B cell (primary cell): ENCODE measurements around the gene ATRIP. TPM values are rescaled to one million over a fixed set of nuclear protein-coding genes. Genes with fewer than 3 reads are reported as not detected.

Source experiments
- ATAC-seq: fragments of 200-7000 bp; cut with Tn5 transposase; one replicate; pipeline ENCODE4 v1.10.0; 2021; ENCODE audit warnings: low read depth, mild to moderate bottlenecking, moderate number of reproducible peaks, moderate library complexity
- CTCF ChIA-PET: fragments of 350-600 bp; sonication (Branson Sonifier 250); formaldehyde crosslinking; loops from one replicate; lab custom pipeline; 2021; ENCODE audit warnings: antibody characterized with exemption, inconsistent platforms; lab: Charles Lee
- POLR2A ChIA-PET: fragments of 350-600 bp; sonication (Branson Sonifier 250); formaldehyde crosslinking; loops from one replicate; lab custom pipeline; 2021; ENCODE audit warnings: antibody characterized with exemption; lab: Charles Lee
- DNase-seq: peaks from one replicate; pipeline ENCODE4 v3.0.0; 2013
- H2AFZ ChIP-seq: 2 replicates; pipeline ENCODE4 v1.6.1; 2012; ENCODE audit warnings: mild to moderate bottlenecking, low read depth, low read length; ENCODE audit not compliant: insufficient read depth, poor library complexity, severe bottlenecking
- H3K27ac ChIP-seq, 2 donors: 1 replicate in 1 of 2; 2 replicates in 1 of 2; pipeline ENCODE4 v1.5.1; 2012 to 2013; ENCODE audit warnings: low read length in 2 of 2, mild to moderate bottlenecking in 2 of 2, moderate library complexity in 1 of 2
- H3K27me3 ChIP-seq, 4 experiments: fragments of 200-600 bp in 1 of 4; sonication (generic) in 1 of 4; replicated peaks in 1 of 4; 1 replicate in 2 of 4; 2 replicates in 2 of 4; pipeline versions ENCODE4 v1.6.1 to v1.7.0; 2013 to 2016; ENCODE audit warnings: low read length in 3 of 4, mild to moderate bottlenecking in 2 of 4, mixed read lengths in 1 of 4, moderate library complexity in 1 of 4; ENCODE audit not compliant: insufficient read depth in 4 of 4, control insufficient read depth in 3 of 4; ENCODE audit errors: control extremely low read depth in 1 of 4
- H3K36me3 ChIP-seq, 2 experiments: replicated peaks in 1 of 2; 1 replicate in 1 of 2; 2 replicates in 1 of 2; pipeline versions ENCODE4 v1.6.1 to v1.7.1; 2013; ENCODE audit warnings: low read length in 1 of 2; ENCODE audit not compliant: insufficient read depth in 2 of 2, control insufficient read depth in 1 of 2; ENCODE audit errors: control extremely low read depth in 1 of 2, extremely low read depth in 1 of 2
- H3K4me1 ChIP-seq, 2 donors: fragments of 200-600 bp in 1 of 2; sonication (generic) in 1 of 2; 1 replicate in 1 of 2; 2 replicates in 1 of 2; pipeline versions ENCODE4 v1.5.1 to v1.6.1; 2013 to 2017; ENCODE audit warnings: low read length in 2 of 2; ENCODE audit not compliant: control insufficient read depth in 2 of 2, insufficient read depth in 2 of 2
- H3K4me2 ChIP-seq: replicated peaks from 2 replicates; pipeline ENCODE3; 2012; ENCODE audit warnings: mild to moderate bottlenecking, low read depth, low read length; ENCODE audit not compliant: poor library complexity, severe bottlenecking
- H3K4me3 ChIP-seq, 5 experiments: fragments of 200-600 bp in 1 of 5; sonication (generic) in 1 of 5; 1 replicate in 3 of 5; 2 replicates in 2 of 5; pipeline versions ENCODE4 v1.5.1 to v1.7.0; 2011 to 2016; ENCODE audit warnings: low read length in 4 of 5, mild to moderate bottlenecking in 4 of 5, low read depth in 2 of 5, control low read depth in 1 of 5, moderate library complexity in 1 of 5; ENCODE audit not compliant: insufficient read depth in 1 of 5; ENCODE audit errors: control extremely low read depth in 1 of 5, extremely low read depth in 1 of 5
- H3K79me2 ChIP-seq: fragments of 200-600 bp; sonication (generic); one replicate; pipeline ENCODE4 v1.6.0; 2016; ENCODE audit warnings: low read length; ENCODE audit not compliant: control insufficient read depth, insufficient read depth
- H3K9ac ChIP-seq: fragments of 200-600 bp; sonication (generic); 2 replicates; pipeline ENCODE4 v1.6.1; 2017; ENCODE audit warnings: mild to moderate bottlenecking, low read length, moderate library complexity
- H3K9me3 ChIP-seq, 3 donors: one replicate each; pipeline versions ENCODE4 v1.6.1 to v1.7.1; 2013; ENCODE audit warnings: low read length in 2 of 3; ENCODE audit not compliant: control insufficient read depth in 2 of 3, insufficient read depth in 1 of 3; ENCODE audit errors: control extremely low read depth in 1 of 3
- H4K20me1 ChIP-seq: 2 replicates; pipeline ENCODE4 v1.6.0; 2012; ENCODE audit warnings: mild to moderate bottlenecking, low read length; ENCODE audit not compliant: insufficient read depth, control insufficient read depth, poor library complexity, severe bottlenecking
- H3K27ac Mint-ChIP-seq: one replicate; pipeline ENCODE4 v1.8.0; 2021; ENCODE audit warnings: mixed read lengths
- H3K27me3 Mint-ChIP-seq: one replicate; pipeline ENCODE4 v1.8.0; 2021; ENCODE audit warnings: mixed read lengths
- H3K4me1 Mint-ChIP-seq: one replicate; pipeline ENCODE4 v1.8.0; 2021; ENCODE audit warnings: mixed read lengths
- H3K4me3 Mint-ChIP-seq: one replicate; pipeline ENCODE4 v1.8.0; 2021; ENCODE audit warnings: mixed read lengths
- H3K9me3 Mint-ChIP-seq: one replicate; pipeline ENCODE4 v1.8.0; 2022; ENCODE audit warnings: mixed read lengths; ENCODE audit not compliant: insufficient read depth
- CTCF ChIP-seq: fragments of 200-600 bp; IDR thresholded peaks from one replicate; pipeline ENCODE4 v1.8.0; 2022; ENCODE audit warnings: antibody characterized with exemption, mild to moderate bottlenecking
- EZH2 ChIP-seq: IDR thresholded peaks from 2 replicates; pipeline ENCODE4 v1.6.1; 2012; ENCODE audit warnings: borderline replicate concordance, low read depth, mild to moderate bottlenecking, moderate library complexity, low read length; ENCODE audit not compliant: insufficient read depth, poor library complexity, severe bottlenecking
- WGBS: methylation state at CpG from one replicate; pipeline ENCODE4 v1.1.5; 2013; ENCODE audit warnings: missing lambda C conversion rate; ENCODE audit not compliant: insufficient coverage; 5-methylcytosine and 5-hydroxymethylcytosine counted together
- intact Hi-C: fragments of 100-400 bp; cut with micrococcal nuclease; formaldehyde crosslinking; loops from one replicate; pipeline ENCODE4 v1.10.0; 2022
- polyA plus RNA-seq: library from polyadenylated mRNA; depleted of rRNA; stranded (reverse); fragments of >200 nt; gene quantifications from 2 replicates; pipeline ENCODE4 v1.2.3, GENCODE V29; 2012
- total RNA-seq, 2 donors: library from RNA; stranded (reverse); fragments of 120-200 nt in 1 of 2; gene quantifications; 1 replicate in 1 of 2; 2 replicates in 1 of 2; pipeline versions ENCODE4 v1.2.3 to v1.2.4, GENCODE V29; 2013 to 2022

Gene ATRIP
- total and polyA plus RNA-seq, 2 donors (not counting 1 experiment from before 2014, with no cell fraction given) = 10.5 to 11.6 TPM

- H3K79me2 ChIP-seq = no peaks in the 10 kb centered on the region
- H3K27me3 ChIP-seq = peaks cover 0 to 9% (median 3%) of the 10 kb centered on the region in 4 experiments
- H3K9me3 ChIP-seq = peaks cover 0 to 3% (median 0%) of the 10 kb centered on the region in 3 donors
- no peak overlapping the region for H2AFZ ChIP-seq
- Mint-ChIP-seq H3K9me3 (no peaks in the 10 kb centered on the region), H3K27ac (no peak overlapping the region), H3K27me3 (peaks cover 16% of the 10 kb centered on the region), H3K4me1 (peaks cover 12% of the 10 kb centered on the region), H3K4me3 (no peak overlapping the region)
- TF ChIP-seq CTCF = no peak
- TF ChIP-seq EZH2 = no peak
- H3K4me3 ChIP-seq = no peak overlapping the region
- ChIA-PET POLR2A (no interaction called here), CTCF (interaction anchor here (1.5 kb wide), 1 partner anchor 10 kb away, joined by 7 read pairs; no protein-coding TSS in a partner anchor)
- no peak overlapping the region for H3K4me2 ChIP-seq
- ATAC-seq (no peak), DNase-seq (no peak)
- H3K36me3 ChIP-seq = no peaks in the 10 kb centered on the region
- intact Hi-C loops = no loop called here
- peaks cover 6 to 9% of the 10 kb centered on the region in 2 donors for H3K4me1 ChIP-seq
- H3K9ac ChIP-seq = no peak overlapping the region
- H4K20me1 ChIP-seq = no peaks in the 10 kb centered on the region
- 82% methylated on average over 11 of the region's 11 CpGs for WGBS
- no peak overlapping the region for H3K27ac ChIP-seq
These were observed 20.1 kb upstream of the ATRIP start for GRCh38 chr3:48426401-48426909.

GRCh38 chr3:48426944-48427629, 19.4 kb upstream of the ATRIP start:
- CTCF ChIA-PET = interaction anchor here (1.5 kb wide), 1 partner anchor 9 kb away, joined by 7 read pairs; no protein-coding TSS in a partner anchor
- Mint-ChIP-seq H3K27me3 (peaks cover 16% of the 10 kb centered on the region), H3K27ac (no peak overlapping the region), H3K4me1 (peaks cover 12% of the 10 kb centered on the region), H3K9me3 (no peaks in the 10 kb centered on the region), H3K4me3 (peak overlapping the region; percentile 23)
- WGBS = 96% methylated on average over 7 of the region's 8 CpGs
- H3K4me2 ChIP-seq = no peak overlapping the region
- H3K9ac ChIP-seq = no peak overlapping the region
- H2AFZ ChIP-seq = no peak overlapping the region
- no peaks in the 10 kb centered on the region for H3K79me2 ChIP-seq
- no peak for TF ChIP-seq CTCF
- TF ChIP-seq EZH2 = no peak
- H3K36me3 ChIP-seq = peaks cover 0 to 1% of the 10 kb centered on the region in 2 experiments
- intact Hi-C loops = no loop called here
- peaks cover 0 to 9% (median 3%) of the 10 kb centered on the region in 4 experiments for H3K27me3 ChIP-seq
- ATAC-seq (no peak), DNase-seq (no peak)
- H3K4me3 ChIP-seq = no peak overlapping the region
- no peak overlapping the region for H3K27ac ChIP-seq
- peaks cover 0 to 3% (median 0%) of the 10 kb centered on the region in 3 donors for H3K9me3 ChIP-seq
- POLR2A ChIA-PET = no interaction called here
- no peaks in the 10 kb centered on the region for H4K20me1 ChIP-seq
- H3K4me1 ChIP-seq = peaks cover 6 to 9% of the 10 kb centered on the region in 2 donors
